Upper lobe of left lung (tissue), 6 donors: ENCODE data around the gene ABCA9. TPM values are rescaled to one million over a fixed set of nuclear protein-coding genes. Genes with fewer than 3 reads are reported as not detected.
A peak's percentile ranks its signal among the peaks of the same experiment; 100 is the strongest.
"Not testable (repeated sequence)": the region's sequence is repeated elsewhere in the genome, so short reads cannot be mapped to it uniquely, and the experiment has no call there.

ENCODE experiments used
- ATAC-seq, 2 donors: fragments of 200-7000 bp; cut with Tn5 transposase; one replicate each; pipeline ENCODE4 v1.9.1; 2022; ENCODE audit warnings: mild to moderate bottlenecking in 2 of 2, moderate library complexity in 2 of 2; ENCODE audit not compliant: low FRiP score in 2 of 2
- DNase-seq, 2 donors: peaks; one replicate each; pipeline ENCODE4 v3.0.0-alpha.2; 2019 to 2020
- H3K27ac ChIP-seq, 4 donors: fragments of 200-600 bp; sonication (generic); one replicate each; pipeline ENCODE4 v1.5.1; 2016 to 2019
- H3K27me3 ChIP-seq, 4 donors: fragments of 200-600 bp; sonication (generic); one replicate each; pipeline ENCODE4 v1.5.1; 2017 to 2019
- H3K36me3 ChIP-seq, 4 donors: fragments of 200-600 bp; sonication (generic); one replicate each; pipeline ENCODE4 v1.5.1; 2016 to 2019
- H3K4me1 ChIP-seq, 4 donors: fragments of 200-600 bp; sonication (generic); one replicate each; pipeline ENCODE4 v1.5.1; 2018 to 2019
- H3K4me3 ChIP-seq, 4 donors: fragments of 200-600 bp; sonication (generic); one replicate each; pipeline ENCODE4 v1.5.1; 2017 to 2019; ENCODE audit warnings: mild to moderate bottlenecking in 2 of 4, moderate library complexity in 1 of 4
- H3K9me3 ChIP-seq, 4 donors: fragments of 200-600 bp; sonication (generic); one replicate each; pipeline ENCODE4 v1.5.1; 2018 to 2019
- EP300 ChIP-seq, 4 donors: sonication (generic); formaldehyde crosslinking; IDR thresholded peaks; one replicate each; pipeline ENCODE4 v1.5.1; 2017; ENCODE audit warnings: antibody characterized with exemption in 4 of 4, control low read depth in 2 of 4
- POLR2A ChIP-seq, 4 donors: fragments of 450-650 bp; IDR thresholded peaks; one replicate each; pipeline ENCODE4 v1.5.1; 2016 to 2017; ENCODE audit warnings: antibody characterized with exemption in 4 of 4, mild to moderate bottlenecking in 2 of 4
- POLR2AphosphoS5 ChIP-seq, 2 donors: sonication (generic); formaldehyde crosslinking; IDR thresholded peaks; one replicate each; pipeline ENCODE4 v1.5.1; 2017; ENCODE audit warnings: antibody characterized with exemption in 2 of 2
- WGBS, 2 donors: methylation state at CpG; one replicate each; pipeline ENCODE4 v1.1.5; 2017 to 2018; 5-methylcytosine and 5-hydroxymethylcytosine counted together
- total RNA-seq, 6 donors: library from RNA; depleted of rRNA in 4 of 6; stranded (reverse); fragments of >200 nt in 4 of 6; gene quantifications; one replicate each; pipeline versions ENCODE4 v1.1.0 to v1.2.1, GENCODE V29; 2016 to 2021
- TF ChIP-seq, protein P1 (sequence below), 6 experiments: fragments of 450-650 bp in 4 of 6; fragments of 200-600 bp in 2 of 6; sonication (generic) in 2 of 6; IDR thresholded peaks; one replicate each; pipeline ENCODE4 v1.5.1; 2016 to 2019; ENCODE audit warnings: antibody characterized with exemption in 6 of 6
- donor health status: DM: no; HTN: no; CAD: no; lungs with moderate emphysema.
- donor health status: DM: no; HTN: yes; CAD: no; lungs with severe emphysema.

ABCA9 gene
- total RNA-seq, 6 donors from 2014 or later: 3.8 to 46.1 (median 9.8) TPM

- H3K27ac ChIP-seq: no peak overlapping the region
- TF ChIP-seq, protein P1, sequence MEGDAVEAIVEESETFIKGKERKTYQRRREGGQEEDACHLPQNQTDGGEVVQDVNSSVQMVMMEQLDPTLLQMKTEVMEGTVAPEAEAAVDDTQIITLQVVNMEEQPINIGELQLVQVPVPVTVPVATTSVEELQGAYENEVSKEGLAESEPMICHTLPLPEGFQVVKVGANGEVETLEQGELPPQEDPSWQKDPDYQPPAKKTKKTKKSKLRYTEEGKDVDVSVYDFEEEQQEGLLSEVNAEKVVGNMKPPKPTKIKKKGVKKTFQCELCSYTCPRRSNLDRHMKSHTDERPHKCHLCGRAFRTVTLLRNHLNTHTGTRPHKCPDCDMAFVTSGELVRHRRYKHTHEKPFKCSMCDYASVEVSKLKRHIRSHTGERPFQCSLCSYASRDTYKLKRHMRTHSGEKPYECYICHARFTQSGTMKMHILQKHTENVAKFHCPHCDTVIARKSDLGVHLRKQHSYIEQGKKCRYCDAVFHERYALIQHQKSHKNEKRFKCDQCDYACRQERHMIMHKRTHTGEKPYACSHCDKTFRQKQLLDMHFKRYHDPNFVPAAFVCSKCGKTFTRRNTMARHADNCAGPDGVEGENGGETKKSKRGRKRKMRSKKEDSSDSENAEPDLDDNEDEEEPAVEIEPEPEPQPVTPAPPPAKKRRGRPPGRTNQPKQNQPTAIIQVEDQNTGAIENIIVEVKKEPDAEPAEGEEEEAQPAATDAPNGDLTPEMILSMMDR (IDR thresholded peaks at IDR 0.05): peak in 4 of 6 experiments; percentile 5 to 21 (median 12)
- TF ChIP-seq POLR2A (IDR thresholded peaks at IDR 0.05): no peak
- no peak for TF ChIP-seq POLR2AphosphoS5 (IDR thresholded peaks at IDR 0.05)
- H3K27me3 ChIP-seq: no peaks in the 10 kb centered on the region
- H3K9me3 ChIP-seq: peaks cover 0 to 7% (median 2%) of the 10 kb centered on the region in 4 donors
- ATAC-seq (no peak), DNase-seq (peak in 1 of 2 donors; percentile 38)
- 57 to 72% methylated on average over 13 of the region's 13 CpGs for WGBS, 2 donors
- no peaks in the 10 kb centered on the region for H3K4me1 ChIP-seq
- H3K36me3 ChIP-seq: peaks cover 0 to 10% (median 0%) of the 10 kb centered on the region in 4 donors
- no peak overlapping the region for H3K4me3 ChIP-seq
Measured at GRCh38 chr17:69084911-69085310, 24.2 kb upstream of the ABCA9 start.

DNA sequence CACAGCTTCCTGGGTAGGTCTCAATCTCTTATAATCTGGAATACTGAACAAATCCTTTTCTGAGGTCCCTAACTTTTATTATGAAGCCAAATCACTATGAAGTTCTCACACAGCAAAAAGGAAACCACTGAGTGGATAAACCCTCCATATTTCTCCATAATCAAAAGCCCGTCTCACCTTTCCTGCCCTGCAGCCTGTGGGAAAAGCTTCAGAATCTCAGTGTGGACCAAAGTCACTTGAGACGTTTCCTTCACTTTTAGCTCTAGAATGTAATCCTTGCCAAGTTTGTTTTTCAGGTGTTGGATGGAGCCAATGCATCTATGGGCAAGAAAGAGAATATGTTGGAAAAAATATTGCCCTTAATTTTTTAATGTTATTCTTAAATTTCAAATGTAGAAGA lies 22.0 kb upstream of the ABCA9 start:
- no peaks in the 10 kb centered on the region for H3K27me3 ChIP-seq
- peaks cover 0 to 10% (median 0%) of the 10 kb centered on the region in 4 donors for H3K36me3 ChIP-seq
- H3K27ac ChIP-seq: no peak overlapping the region
- 90 to 91% methylated on average over 2 of the region's 2 CpGs for WGBS, 2 donors
- H3K4me3 ChIP-seq: no peak overlapping the region
- H3K4me1 ChIP-seq: no peaks in the 10 kb centered on the region
- DNase-seq: no peak
- no peak for ATAC-seq
- H3K9me3 ChIP-seq: peaks cover 0 to 7% (median 2%) of the 10 kb centered on the region in 4 donors
- TF ChIP-seq POLR2AphosphoS5 (IDR thresholded peaks at IDR 0.05) (no peak), EP300 (IDR thresholded peaks at IDR 0.05) (no peak), POLR2A (IDR thresholded peaks at IDR 0.05) (no peak)
- TF ChIP-seq, protein P1 (IDR thresholded peaks at IDR 0.05): no peak

- TF ChIP-seq EP300 (IDR thresholded peaks at IDR 0.05) (no peak), POLR2AphosphoS5 (IDR thresholded peaks at IDR 0.05) (no peak), POLR2A (IDR thresholded peaks at IDR 0.05) (no peak)
- TF ChIP-seq, protein P1 (IDR thresholded peaks at IDR 0.05): no peak
- Histone ChIP-seq H3K4me1 (no peaks in the 10 kb centered on the region), H3K27me3 (no peaks in the 10 kb centered on the region), H3K27ac (no peak overlapping the region), H3K4me3 (no peak overlapping the region), H3K36me3 (peaks cover 0 to 10% (median 0%) of the 10 kb centered on the region in 4 donors), H3K9me3 (peaks cover 0 to 7% (median 4%) of the 10 kb centered on the region in 4 donors)
- ATAC-seq (no peak), DNase-seq (no peak)
Measured at GRCh38 chr17:69078864-69079263, 18.1 kb upstream of the ABCA9 start.

- TF ChIP-seq, protein P1 (IDR thresholded peaks at IDR 0.05): no peak
- no peak for TF ChIP-seq POLR2AphosphoS5 (IDR thresholded peaks at IDR 0.05)
- no peak for TF ChIP-seq POLR2A (IDR thresholded peaks at IDR 0.05)
- no peak for TF ChIP-seq EP300 (IDR thresholded peaks at IDR 0.05)
- Histone ChIP-seq H3K4me1 (peaks cover 0 to 4% (median 1%) of the 10 kb centered on the region in 4 donors), H3K4me3 (no peak overlapping the region), H3K27me3 (no peaks in the 10 kb centered on the region), H3K9me3 (peaks cover 0 to 3% (median 0%) of the 10 kb centered on the region in 4 donors), H3K27ac (no peak overlapping the region), H3K36me3 (no peaks in the 10 kb centered on the region)
- DNase-seq: no peak
- ATAC-seq: no peak
Measured at GRCh38 chr17:69075823-69076222, 15.1 kb upstream of the ABCA9 start.

GRCh38 chr17:69073392-69073791 lies 12.7 kb upstream of the ABCA9 start:
- H3K4me1 ChIP-seq, ATAC-seq, H3K36me3 ChIP-seq, H3K4me3 ChIP-seq, H3K9me3 ChIP-seq, DNase-seq, H3K27ac ChIP-seq, H3K27me3 ChIP-seq: not testable (repeated sequence)

- not testable (repeated sequence) for H3K27ac ChIP-seq, H3K36me3 ChIP-seq, H3K4me1 ChIP-seq, H3K4me3 ChIP-seq, H3K9me3 ChIP-seq, H3K27me3 ChIP-seq, DNase-seq, ATAC-seq
- 88% methylated on average over 1 of the region's 1 CpG for WGBS, 2 donors
Measured at GRCh38 chr17:69072803-69073256, 12.1 kb upstream of the ABCA9 start.

DNA sequence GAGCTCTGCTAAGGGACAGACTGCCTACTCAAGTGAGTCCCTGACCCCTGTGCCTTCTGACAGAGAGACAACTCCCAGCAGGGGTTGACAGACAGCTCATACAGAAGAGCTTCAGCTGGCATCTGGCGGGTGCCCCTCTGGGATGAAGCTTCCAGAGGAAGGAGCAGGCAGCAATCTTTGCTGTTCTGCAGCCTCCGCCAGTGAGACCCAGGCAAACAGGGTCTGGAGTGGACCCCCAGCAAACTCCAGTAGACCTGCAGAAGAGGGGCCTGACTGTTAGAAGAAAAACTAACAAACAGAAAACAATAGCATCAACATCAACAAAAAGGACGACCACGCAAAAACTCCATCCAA lies 10.5 kb upstream of the ABCA9 start:
- 90 to 94% methylated on average over 4 of the region's 4 CpGs for WGBS, 2 donors
- not testable (repeated sequence) for ATAC-seq, H3K4me3 ChIP-seq, H3K36me3 ChIP-seq, DNase-seq, H3K4me1 ChIP-seq, H3K27me3 ChIP-seq, H3K9me3 ChIP-seq, H3K27ac ChIP-seq

GRCh38 chr17:69070378-69071232 lies 9.9 kb upstream of the ABCA9 start:
- not testable (repeated sequence) for H3K27me3 ChIP-seq, H3K9me3 ChIP-seq, H3K27ac ChIP-seq, ATAC-seq, H3K36me3 ChIP-seq, DNase-seq, H3K4me3 ChIP-seq, H3K4me1 ChIP-seq
- 58 to 76% methylated on average over 11 to 12 of the region's 12 CpGs for WGBS, 2 donors
